Mucosa of descending colon (tissue), 3 donors: ENCODE results near the gene GIPR. TPM values are rescaled to one million over a fixed set of nuclear protein-coding genes. Genes with fewer than 3 reads are reported as not detected.
A peak's percentile ranks its signal among the peaks of the same experiment; 100 is the strongest.

Source experiments
- ATAC-seq: fragments of 200-7000 bp; cut with Tn5 transposase; one replicate; pipeline ENCODE4 v1.9.1; 2020; ENCODE audit warnings: mild to moderate bottlenecking, moderate library complexity
- DNase-seq, 3 donors: peaks; one replicate each; pipeline ENCODE4 v3.0.0-alpha.2; 2020
- H3K36me3 ChIP-seq: fragments of 200-600 bp; one replicate; pipeline ENCODE4 v1.8.0; 2021; ENCODE audit warnings: low read depth, mild to moderate bottlenecking
- H3K4me1 ChIP-seq: fragments of 200-600 bp; one replicate; pipeline ENCODE4 v1.8.0; 2021; ENCODE audit warnings: low read depth, mild to moderate bottlenecking
- H3K4me3 ChIP-seq: fragments of 200-600 bp; one replicate; pipeline ENCODE4 v1.8.0; 2021; ENCODE audit warnings: mild to moderate bottlenecking
- H3K9me3 ChIP-seq: fragments of 200-600 bp; one replicate; pipeline ENCODE4 v1.8.0; 2021; ENCODE audit warnings: mild to moderate bottlenecking
- intact Hi-C, 2 donors: fragments of 100-400 bp; cut with DNase I in 1 of 2; cut with micrococcal nuclease in 1 of 2; formaldehyde crosslinking; loops; one replicate each; pipeline versions ENCODE4 v1.11.0 to v1.11.1; 2022; cut with DNase I, micrococcal nuclease
- total RNA-seq, 3 donors: library from RNA; stranded (reverse); fragmentation: NEBNext Ultra II Directional in 2 of 3; extraction: Animal tissue kit (Norgen Biotek cat#: 25700) in 2 of 3; gene quantifications; one replicate each; pipeline versions ENCODE4 v1.2.1 to v1.2.4, GENCODE V29; 2021 to 2023
- TF ChIP-seq, protein P1 (sequence below): fragments of 200-600 bp; IDR thresholded peaks from one replicate; pipeline ENCODE4 v1.8.0; 2022; ENCODE audit warnings: antibody characterized with exemption, mild to moderate bottlenecking
- donor health status: DM: no; HTN: no; CAD: no; lungs with moderate emphysema.
- donor health status: DM: no; HTN: no; CAD: no.
- donor health status: DM: no; HTN: yes; CAD: no.

Gene GIPR
- total RNA-seq, 3 donors from 2014 or later: 6.8 to 19.4 (median 14.2) TPM

DNA sequence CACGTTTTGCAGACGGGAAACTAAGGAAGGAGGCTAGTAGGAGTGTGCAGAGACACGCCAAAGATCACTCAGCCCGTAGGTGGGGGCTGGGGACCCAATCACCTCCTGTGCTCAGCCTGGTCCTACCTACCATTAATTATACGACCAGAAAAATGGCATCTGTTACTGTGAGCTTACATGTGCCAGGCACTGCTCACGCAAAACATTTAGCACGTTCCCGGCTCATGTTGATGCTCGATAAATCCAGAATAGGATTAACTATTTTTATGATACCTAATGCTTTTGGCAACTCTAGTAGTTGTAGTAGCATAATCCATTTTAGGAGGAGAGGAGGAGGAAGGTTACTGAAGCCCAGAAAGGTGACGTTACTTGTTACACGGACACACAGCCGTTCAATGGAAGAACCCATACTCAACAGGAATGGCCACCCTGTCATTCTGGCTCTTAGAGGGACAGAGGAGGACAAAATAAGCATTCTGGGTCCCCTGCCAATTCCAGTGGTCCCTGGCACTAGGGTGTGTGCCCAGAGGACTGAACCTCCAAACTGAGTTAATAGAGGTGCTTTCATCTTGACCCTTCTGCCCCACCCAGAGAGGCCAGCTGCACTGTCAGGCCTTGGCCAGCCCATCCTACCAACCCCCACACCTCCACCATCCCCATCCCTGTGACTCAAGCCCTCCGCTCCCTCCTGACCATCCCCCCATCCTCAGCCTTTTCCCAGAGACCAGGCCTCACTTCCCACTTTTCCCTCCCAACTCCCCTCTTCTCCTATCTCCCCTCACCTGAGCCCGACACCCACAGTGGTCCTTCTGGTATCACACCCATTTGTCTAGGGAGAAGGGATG lies 23.9 kb upstream of the GIPR start:
- Histone ChIP-seq H3K36me3 (no peaks in the 10 kb centered on the region), H3K9me3 (no peaks in the 10 kb centered on the region), H3K4me3 (no peak overlapping the region), H3K4me1 (peaks cover 21% of the 10 kb centered on the region)
- TF ChIP-seq, protein P1, sequence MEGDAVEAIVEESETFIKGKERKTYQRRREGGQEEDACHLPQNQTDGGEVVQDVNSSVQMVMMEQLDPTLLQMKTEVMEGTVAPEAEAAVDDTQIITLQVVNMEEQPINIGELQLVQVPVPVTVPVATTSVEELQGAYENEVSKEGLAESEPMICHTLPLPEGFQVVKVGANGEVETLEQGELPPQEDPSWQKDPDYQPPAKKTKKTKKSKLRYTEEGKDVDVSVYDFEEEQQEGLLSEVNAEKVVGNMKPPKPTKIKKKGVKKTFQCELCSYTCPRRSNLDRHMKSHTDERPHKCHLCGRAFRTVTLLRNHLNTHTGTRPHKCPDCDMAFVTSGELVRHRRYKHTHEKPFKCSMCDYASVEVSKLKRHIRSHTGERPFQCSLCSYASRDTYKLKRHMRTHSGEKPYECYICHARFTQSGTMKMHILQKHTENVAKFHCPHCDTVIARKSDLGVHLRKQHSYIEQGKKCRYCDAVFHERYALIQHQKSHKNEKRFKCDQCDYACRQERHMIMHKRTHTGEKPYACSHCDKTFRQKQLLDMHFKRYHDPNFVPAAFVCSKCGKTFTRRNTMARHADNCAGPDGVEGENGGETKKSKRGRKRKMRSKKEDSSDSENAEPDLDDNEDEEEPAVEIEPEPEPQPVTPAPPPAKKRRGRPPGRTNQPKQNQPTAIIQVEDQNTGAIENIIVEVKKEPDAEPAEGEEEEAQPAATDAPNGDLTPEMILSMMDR: no peak
- ATAC-seq (no peak), DNase-seq (no peak)
- intact Hi-C loops: loop anchor here in 1 of 2 donors (5.0 kb wide), 1 partner anchor 37 kb away; no protein-coding TSS in a partner anchor

DNA sequence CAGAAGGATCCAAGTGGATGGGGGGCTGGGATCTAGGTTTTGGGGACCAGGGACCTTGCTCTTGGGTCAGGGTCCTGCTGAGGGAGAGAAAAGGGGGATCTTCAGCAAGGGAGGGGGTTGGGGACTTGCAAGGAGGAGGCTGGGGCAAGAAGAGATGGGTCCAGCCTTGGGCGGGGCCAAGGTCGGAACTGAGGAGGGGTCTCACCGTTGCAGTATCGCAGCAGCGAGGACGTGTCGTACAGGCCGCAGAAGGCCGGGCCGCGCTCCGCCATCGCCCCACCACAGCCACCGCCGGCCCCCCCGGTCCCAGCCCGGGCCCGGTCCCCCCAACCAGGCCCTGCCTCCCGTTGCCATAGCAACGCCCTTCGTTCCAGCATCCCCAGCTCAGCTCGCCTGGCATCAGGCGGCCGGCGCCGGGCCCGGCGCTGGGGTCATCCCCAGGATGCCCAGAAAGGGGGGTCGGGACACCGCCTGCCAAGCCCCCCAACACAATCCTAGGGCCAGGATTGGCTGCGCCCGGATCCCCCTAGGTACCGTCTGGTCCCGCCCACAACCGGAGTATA lies 22.9 kb upstream of the GIPR start:
- intact Hi-C loops: no loop called here
- Histone ChIP-seq H3K4me1 (peaks cover 15% of the 10 kb centered on the region), H3K9me3 (no peaks in the 10 kb centered on the region), H3K36me3 (no peaks in the 10 kb centered on the region), H3K4me3 (no peak overlapping the region)
- TF ChIP-seq, protein P1: no peak
- DNase-seq: no peak
- ATAC-seq: no peak

DNA sequence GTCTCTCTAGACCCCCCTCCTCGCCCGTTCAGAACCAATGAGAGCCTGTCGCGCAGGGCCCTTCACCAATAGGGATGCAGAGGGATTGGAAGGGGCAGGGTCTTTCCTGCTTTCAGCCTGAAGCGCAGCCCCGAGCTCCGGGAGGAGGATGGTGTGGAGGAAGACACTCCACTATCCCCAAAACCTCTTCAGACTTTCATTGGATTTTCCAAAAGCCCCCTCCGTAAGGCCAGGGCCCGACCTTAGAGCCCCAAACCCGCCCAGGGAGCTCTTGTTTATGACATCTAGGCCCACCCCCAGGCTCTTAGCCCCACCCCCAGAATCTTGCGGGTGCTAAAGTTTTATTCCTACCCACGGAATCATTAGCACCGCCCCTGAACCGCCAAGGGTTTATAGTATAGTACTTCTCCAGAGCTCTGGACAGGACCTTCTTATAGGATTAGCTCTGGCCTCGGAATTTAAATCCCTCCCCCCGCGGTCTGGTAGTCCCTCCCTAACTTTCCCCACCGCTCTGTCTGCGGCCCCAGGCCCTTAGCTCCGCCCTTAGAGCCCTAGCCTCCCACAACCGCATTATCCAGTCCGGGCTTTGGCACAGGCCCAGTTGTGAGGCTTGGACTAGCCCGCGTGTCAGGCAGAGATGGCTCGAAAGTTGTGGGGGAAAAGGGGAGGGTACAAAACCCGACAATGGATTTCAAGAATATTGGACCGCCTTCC lies 22.2 kb upstream of the GIPR start:
- intact Hi-C loops: no loop called here
- peak; percentile 71 to 84 (median 83) for DNase-seq
- Histone ChIP-seq H3K9me3 (no peaks in the 10 kb centered on the region), H3K4me3 (no peak overlapping the region), H3K4me1 (peaks cover 15% of the 10 kb centered on the region), H3K36me3 (no peaks in the 10 kb centered on the region)
- ATAC-seq: peak; percentile 54
- TF ChIP-seq, protein P1: no peak

DNA sequence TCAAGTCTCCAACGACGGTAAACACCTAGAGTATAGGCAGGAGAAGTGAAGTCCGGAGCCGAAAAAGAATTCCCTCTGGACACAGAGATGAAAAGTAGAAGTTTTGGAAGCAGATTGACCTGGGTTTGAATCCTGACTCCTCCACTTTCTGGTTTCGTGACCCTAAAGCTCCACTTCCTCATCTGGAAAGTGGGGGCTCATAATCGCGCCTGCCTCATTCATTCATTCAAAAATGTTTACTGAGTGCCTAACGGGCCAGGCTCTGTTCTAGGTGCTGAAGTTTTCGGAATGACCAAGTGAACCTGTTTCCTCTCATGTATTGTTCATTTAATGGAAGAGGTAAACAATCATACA lies 21.7 kb upstream of the GIPR start:
- no peak for DNase-seq
- intact Hi-C loops: no loop called here

DNA sequence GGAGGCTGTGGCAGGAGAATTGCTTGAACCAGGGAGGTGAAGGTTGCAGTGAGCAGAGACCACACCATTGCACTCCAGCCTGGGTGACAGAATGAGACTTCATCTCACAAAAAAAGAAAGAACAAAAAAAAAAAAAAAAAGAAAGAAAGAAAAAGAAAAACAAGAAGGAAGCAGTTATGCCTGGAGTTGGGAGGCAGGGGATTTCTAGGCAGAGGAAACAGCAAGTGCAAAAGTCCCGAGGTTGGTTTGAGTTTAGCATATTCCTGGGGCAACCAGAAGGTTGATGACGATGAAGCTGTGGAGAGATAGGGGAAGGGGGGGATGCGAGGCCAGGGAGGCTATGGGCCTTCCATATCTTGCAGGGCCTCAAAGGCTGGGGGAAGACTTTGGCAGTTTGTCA lies 17.3 kb upstream of the GIPR start:
- DNase-seq (no peak), ATAC-seq (no peak)
- Histone ChIP-seq H3K4me3 (no peak overlapping the region), H3K9me3 (no peaks in the 10 kb centered on the region), H3K4me1 (peaks cover 2% of the 10 kb centered on the region), H3K36me3 (no peaks in the 10 kb centered on the region)
- TF ChIP-seq, protein P1: no peak
- intact Hi-C loops: no loop called here

More for the DNA sequence above, 21.7 kb upstream of the GIPR start:
- peaks cover 15% of the 10 kb centered on the region for H3K4me1 ChIP-seq
- no peak overlapping the region for H3K4me3 ChIP-seq
- H3K9me3 ChIP-seq: no peaks in the 10 kb centered on the region
- no peaks in the 10 kb centered on the region for H3K36me3 ChIP-seq
- no peak for ATAC-seq
- TF ChIP-seq, protein P1: no peak
